ENCODE results near the gene CEP19. TPM values are rescaled to one million over a fixed set of nuclear protein-coding genes. Genes with fewer than 3 reads are reported as not detected.
"Not testable (repeated sequence)": the region's sequence is repeated elsewhere in the genome, so short reads cannot be mapped to it uniquely, and the experiment has no call there.

The CEP19 gene
- total RNA-seq, 2 experiments from 2014 or later = 4.1 to 5.4 TPM

DNA sequence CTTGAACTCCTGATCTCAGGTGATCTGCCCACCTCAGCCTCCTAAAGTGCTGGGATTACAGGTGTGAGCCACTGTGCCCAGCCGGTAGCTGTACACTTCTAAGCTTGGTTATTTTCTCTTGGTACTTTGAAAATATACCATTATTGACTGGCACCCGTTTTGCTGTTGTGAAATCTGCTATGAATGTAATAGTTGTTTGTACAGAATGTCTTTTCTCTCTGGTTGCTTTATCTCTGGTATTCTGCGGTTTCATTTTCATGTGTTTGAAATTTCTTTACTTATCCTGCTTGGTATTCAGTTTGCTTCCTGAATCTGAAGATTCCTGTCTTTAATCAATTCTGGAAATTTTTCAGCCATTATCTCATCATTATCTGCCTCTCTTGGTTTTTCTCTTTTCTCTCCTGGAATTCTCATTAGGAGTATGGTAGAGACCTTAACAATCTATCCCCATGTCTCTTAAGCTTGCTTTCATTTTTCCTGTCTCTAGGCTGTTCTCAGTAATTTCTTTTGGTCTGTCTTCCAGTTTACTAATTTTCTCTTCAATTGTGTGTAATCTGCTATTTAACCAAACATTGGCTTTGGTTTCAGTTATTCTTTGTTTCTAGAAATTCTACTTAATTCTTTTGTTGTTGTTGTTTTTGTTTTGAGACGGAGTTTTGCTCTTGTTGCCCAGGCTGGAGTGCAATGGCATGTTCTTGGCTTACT, 24.8 kb upstream of the CEP19 start:
- DNase-seq = no peak
- Mint-ChIP-seq H3K36me3 (peaks cover 38% of the 10 kb centered on the region), H3K9me3 (ENCODE audit: low read depth) (no peaks in the 10 kb centered on the region), H3K27ac (no peak overlapping the region), H3K4me3 (no peak overlapping the region), H3K4me1 (peaks cover 20% of the 10 kb centered on the region), H3K27me3 (no peaks in the 10 kb centered on the region)
- no peak for ATAC-seq
- CTCF ChIA-PET = interaction anchor here (1.3 kb wide), 1 partner anchor 21 kb away, joined by 3 read pairs; no protein-coding TSS in a partner anchor

- peaks cover 34% of the 10 kb centered on the region for H3K36me3 Mint-ChIP-seq
- H3K27me3 Mint-ChIP-seq = no peaks in the 10 kb centered on the region
- CTCF ChIA-PET = interaction anchor here (1.3 kb wide), 1 partner anchor 20 kb away, joined by 3 read pairs; no protein-coding TSS in a partner anchor
- peaks cover 10% of the 10 kb centered on the region for H3K4me1 Mint-ChIP-seq
- H3K9me3 Mint-ChIP-seq (ENCODE audit: low read depth) = no peaks in the 10 kb centered on the region
- H3K27ac Mint-ChIP-seq = no peak overlapping the region
- no peak for ATAC-seq
- no peak for DNase-seq
- H3K4me3 Mint-ChIP-seq = no peak overlapping the region
These were observed 23.7 kb upstream of the CEP19 start for GRCh38 chr3:196735751-196736150.

DNA sequence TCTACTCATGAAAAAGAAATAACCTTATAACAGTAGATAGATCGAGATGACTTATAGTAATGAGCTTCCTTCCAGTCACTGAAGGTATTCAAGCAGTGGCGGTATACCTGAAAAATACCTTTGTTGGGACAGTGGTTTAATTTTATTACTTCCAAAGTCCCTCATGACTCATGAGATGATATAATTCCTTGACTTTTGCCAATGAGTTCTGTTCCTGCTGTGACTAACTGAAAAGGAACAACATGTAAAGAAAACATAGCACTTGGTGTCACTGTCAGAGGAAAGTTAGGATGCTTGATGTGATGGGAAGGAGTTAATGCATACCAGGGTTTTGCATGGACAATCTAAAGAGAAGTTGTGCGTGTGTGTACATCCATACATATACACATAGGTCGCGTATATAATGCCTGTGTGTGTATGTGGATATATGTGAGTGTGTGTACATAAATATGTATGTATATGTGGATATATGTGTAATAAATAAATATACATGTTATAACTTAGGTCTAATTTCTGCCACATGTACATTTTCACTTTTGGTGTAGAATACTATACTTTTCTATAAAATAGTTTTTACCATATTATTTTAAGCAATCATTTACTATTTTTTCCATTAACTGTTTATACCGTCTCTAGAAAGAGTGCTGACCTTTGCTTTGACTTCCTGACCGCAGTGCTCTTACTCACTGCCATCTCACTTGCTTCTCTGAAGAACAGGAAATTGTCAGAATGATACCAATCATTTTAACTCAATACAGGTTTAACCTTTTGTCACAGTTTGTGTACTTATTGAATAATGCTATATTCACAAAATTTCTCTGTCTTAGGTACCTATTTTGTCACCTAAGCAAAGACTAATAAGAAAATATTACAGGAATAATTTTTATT, 15.0 kb upstream of the CEP19 start:
- CTCF ChIA-PET = no interaction called here
- peak overlapping the region; percentile 49 for H3K27ac Mint-ChIP-seq
- H3K4me1 Mint-ChIP-seq = peaks cover 30% of the 10 kb centered on the region
- peaks cover 54% of the 10 kb centered on the region for H3K36me3 Mint-ChIP-seq
- no peaks in the 10 kb centered on the region for H3K27me3 Mint-ChIP-seq
- H3K4me3 Mint-ChIP-seq = no peak overlapping the region
- ATAC-seq = peak; percentile 99
- H3K9me3 Mint-ChIP-seq (ENCODE audit: low read depth) = peaks cover 2% of the 10 kb centered on the region
- DNase-seq = peak; percentile 69

- Mint-ChIP-seq H3K9me3 (ENCODE audit: low read depth) (peaks cover 8% of the 10 kb centered on the region), H3K27me3 (no peaks in the 10 kb centered on the region), H3K4me1 (peaks cover 8% of the 10 kb centered on the region), H3K27ac (no peak overlapping the region), H3K4me3 (no peak overlapping the region), H3K36me3 (peaks cover 65% of the 10 kb centered on the region)
- no peak for DNase-seq
- CTCF ChIA-PET = interaction anchor here (0.9 to 1.3 kb wide), 2 partner anchors 19 to 152 kb away, joined by 3 read pairs; partner anchors contain the start of gene PAK2
- no peak for ATAC-seq
These were observed 9.0 kb upstream of the CEP19 start for GRCh38 chr3:196721097-196721496.

GRCh38 chr3:196717162-196717561, 5.1 kb upstream of the CEP19 start:
- ATAC-seq; H3K9me3 Mint-ChIP-seq (ENCODE audit: low read depth); H3K27me3 Mint-ChIP-seq; H3K4me3 Mint-ChIP-seq; H3K27ac Mint-ChIP-seq; DNase-seq: not testable (repeated sequence)
- Mint-ChIP-seq H3K4me1 (peaks cover 26% of the 10 kb centered on the region), H3K36me3 (peaks cover 48% of the 10 kb centered on the region)
- CTCF ChIA-PET = interaction anchor here (0.9 kb wide), 1 partner anchor 188 kb away, joined by 3 read pairs; no protein-coding TSS in a partner anchor

- peak; percentile 67 for ATAC-seq
- no peaks in the 10 kb centered on the region for H3K27me3 Mint-ChIP-seq
- no peaks in the 10 kb centered on the region for H3K9me3 Mint-ChIP-seq (ENCODE audit: low read depth)
- H3K4me1 Mint-ChIP-seq = peaks cover 43% of the 10 kb centered on the region
- no peak for DNase-seq
- peak overlapping the region; percentile 90 for H3K4me3 Mint-ChIP-seq
- H3K36me3 Mint-ChIP-seq = peaks cover 13% of the 10 kb centered on the region
- peak overlapping the region; percentile 82 for H3K27ac Mint-ChIP-seq
- CTCF ChIA-PET = interaction anchor here (0.6 to 2.1 kb wide), 9 partner anchors 17 to 257 kb away, joined by 3 to 11 read pairs (median 4); partner anchors contain the start of gene SENP5
These were observed 714 bp upstream of the CEP19 start for GRCh38 chr3:196712514-196713413.

DNA sequence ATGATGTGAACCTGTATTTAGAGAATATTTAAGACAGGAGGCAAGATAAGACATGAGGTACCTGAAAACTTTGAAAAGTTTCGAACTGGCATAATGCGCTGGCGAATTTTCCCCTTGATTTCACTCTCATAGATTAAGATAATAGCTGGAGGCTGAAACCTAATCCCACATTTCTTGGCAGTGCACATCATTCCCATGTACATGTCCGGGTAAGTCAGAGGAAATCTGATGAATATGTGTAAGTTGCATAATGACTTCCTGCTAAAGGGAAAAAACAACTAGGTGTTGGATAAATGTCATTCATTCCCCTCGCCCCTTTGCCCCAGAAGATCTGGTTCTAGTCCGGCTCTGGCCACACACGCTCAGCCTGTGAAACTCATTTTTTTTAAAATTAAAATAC, 3.6 kb downstream of the CEP19 start:
- ATAC-seq (no peak), DNase-seq (no peak)
- Mint-ChIP-seq H3K27ac (no peak overlapping the region), H3K4me1 (peaks cover 23% of the 10 kb centered on the region), H3K36me3 (peaks cover 4% of the 10 kb centered on the region), H3K4me3 (no peak overlapping the region), H3K27me3 (no peaks in the 10 kb centered on the region), H3K9me3 (ENCODE audit: low read depth) (no peaks in the 10 kb centered on the region)
- CTCF ChIA-PET = interaction anchor here (0.6 to 2.2 kb wide), 4 partner anchors 100 to 261 kb away, joined by 3 to 7 read pairs (median 4); no protein-coding TSS in a partner anchor

- H3K27me3 Mint-ChIP-seq = no peaks in the 10 kb centered on the region
- DNase-seq = no peak
- H3K27ac Mint-ChIP-seq = no peak overlapping the region
- no peak overlapping the region for H3K4me3 Mint-ChIP-seq
- no peaks in the 10 kb centered on the region for H3K9me3 Mint-ChIP-seq (ENCODE audit: low read depth)
- CTCF ChIA-PET = interaction anchor here (0.5 to 1.3 kb wide), 6 partner anchors 11 to 262 kb away, joined by 3 to 4 read pairs (median 3); no protein-coding TSS in a partner anchor
- H3K36me3 Mint-ChIP-seq = peaks cover 2% of the 10 kb centered on the region
- H3K4me1 Mint-ChIP-seq = peaks cover 17% of the 10 kb centered on the region
- ATAC-seq = no peak
These were observed 4.5 kb downstream of the CEP19 start for GRCh38 chr3:196707566-196707965.

DNA sequence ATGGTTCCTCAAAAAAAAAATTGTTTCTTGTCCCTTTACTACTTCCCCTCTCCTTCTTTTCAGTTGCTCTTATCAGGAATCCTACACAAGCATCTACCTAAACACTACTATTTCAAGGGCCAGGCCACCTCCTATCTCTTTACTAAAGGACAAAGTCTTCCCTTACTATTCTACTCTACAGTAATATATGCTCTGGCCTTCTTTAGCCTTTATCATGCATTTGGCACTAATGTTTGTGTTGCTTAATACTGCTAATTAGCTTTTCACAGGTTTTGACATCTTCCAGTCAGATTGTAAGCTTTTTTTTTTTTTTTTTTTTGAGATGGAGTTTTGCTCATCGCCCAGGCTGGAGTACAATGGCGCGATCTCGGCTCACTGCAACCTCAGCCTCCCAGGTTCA, 5.3 kb downstream of the CEP19 start:
- no peaks in the 10 kb centered on the region for H3K9me3 Mint-ChIP-seq (ENCODE audit: low read depth)
- CTCF ChIA-PET = interaction anchor here (0.6 to 1.1 kb wide), 4 partner anchors 12 to 97 kb away, joined by 3 to 4 read pairs (median 3); no protein-coding TSS in a partner anchor
- no peaks in the 10 kb centered on the region for H3K27me3 Mint-ChIP-seq
- no peak overlapping the region for H3K27ac Mint-ChIP-seq
- H3K4me1 Mint-ChIP-seq = peaks cover 16% of the 10 kb centered on the region
- no peak for ATAC-seq
- no peak overlapping the region for H3K4me3 Mint-ChIP-seq
- no peak for DNase-seq
- H3K36me3 Mint-ChIP-seq = peaks cover 2% of the 10 kb centered on the region

DNA sequence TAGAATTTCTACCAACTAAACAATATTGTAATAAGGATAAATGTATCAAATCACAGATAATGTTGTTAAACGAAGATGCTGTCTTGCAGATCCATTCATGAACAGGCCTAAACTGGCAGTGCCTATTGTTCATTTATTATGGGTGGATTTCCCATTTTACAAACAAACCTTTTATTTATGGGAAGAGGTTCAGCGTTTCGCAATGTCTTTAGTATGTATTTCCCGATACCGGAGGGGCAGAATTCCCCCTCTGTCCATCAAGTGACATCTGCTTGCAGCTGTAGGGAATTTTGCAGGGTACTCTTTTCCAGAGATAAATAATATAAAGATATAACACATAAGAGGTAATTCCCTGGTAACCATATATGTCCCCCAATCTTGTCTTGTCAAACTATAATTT, 5.7 kb downstream of the CEP19 start:
- Mint-ChIP-seq H3K4me3 (no peak overlapping the region), H3K27ac (no peak overlapping the region), H3K9me3 (ENCODE audit: low read depth) (no peaks in the 10 kb centered on the region), H3K4me1 (peaks cover 12% of the 10 kb centered on the region), H3K36me3 (peaks cover 2% of the 10 kb centered on the region), H3K27me3 (no peaks in the 10 kb centered on the region)
- ATAC-seq (no peak), DNase-seq (no peak)
- CTCF ChIA-PET = interaction anchor here (0.6 kb wide), 1 partner anchor 25 kb away, joined by 3 read pairs; no protein-coding TSS in a partner anchor

DNA sequence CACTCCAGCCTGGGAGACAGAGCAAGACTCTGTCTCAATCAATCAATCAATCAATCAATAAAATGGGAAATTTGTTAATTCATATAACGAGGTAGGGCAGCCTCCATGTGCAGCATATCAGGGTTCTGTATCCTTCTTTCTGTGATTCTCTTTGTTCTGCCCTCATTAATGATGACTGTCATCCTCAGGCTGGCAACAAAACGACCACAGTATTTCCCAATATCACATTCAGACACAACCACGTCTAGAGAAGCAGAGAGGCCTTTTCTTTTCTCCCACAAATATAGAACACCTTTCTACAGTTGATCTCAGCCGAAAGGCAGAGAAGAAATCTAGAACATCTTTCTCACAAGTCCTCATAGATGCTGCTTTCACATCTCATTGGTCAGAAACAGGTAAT, 11.2 kb downstream of the CEP19 start:
- CTCF ChIA-PET = no interaction called here
- Mint-ChIP-seq H3K4me1 (no peaks in the 10 kb centered on the region), H3K27ac (no peak overlapping the region)

DNA sequence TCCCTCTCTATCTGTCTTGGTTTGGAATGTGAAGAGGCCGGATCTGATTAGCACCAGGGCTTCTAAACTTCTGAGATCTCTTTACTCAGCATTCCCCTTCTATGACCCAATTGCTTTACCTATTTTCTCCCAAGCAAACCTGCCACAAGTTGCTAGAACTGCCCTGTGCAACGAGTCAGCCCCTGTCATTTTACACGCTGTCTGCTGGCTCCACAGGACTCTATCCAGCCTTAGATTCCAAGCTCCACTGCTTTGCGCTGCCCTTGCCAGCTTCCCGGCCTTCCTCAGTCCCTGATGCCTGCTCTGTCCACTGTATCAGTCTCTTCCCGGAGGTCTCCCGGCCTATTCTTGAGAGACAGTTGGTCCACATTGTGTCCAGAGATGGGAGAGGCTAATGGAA, 12.3 kb downstream of the CEP19 start:
- no peak for ATAC-seq
- no peaks in the 10 kb centered on the region for H3K27me3 Mint-ChIP-seq
- H3K9me3 Mint-ChIP-seq (ENCODE audit: low read depth) = peaks cover 2% of the 10 kb centered on the region
- CTCF ChIA-PET = no interaction called here
- no peak for DNase-seq
- H3K4me1 Mint-ChIP-seq = no peaks in the 10 kb centered on the region
- no peak overlapping the region for H3K27ac Mint-ChIP-seq
- H3K36me3 Mint-ChIP-seq = no peaks in the 10 kb centered on the region
- no peak overlapping the region for H3K4me3 Mint-ChIP-seq

More for the DNA sequence above, 11.2 kb downstream of the CEP19 start:
- Mint-ChIP-seq H3K9me3 (ENCODE audit: low read depth) (peaks cover 2% of the 10 kb centered on the region), H3K27me3 (no peaks in the 10 kb centered on the region), H3K4me3 (no peak overlapping the region), H3K36me3 (no peaks in the 10 kb centered on the region)
- DNase-seq = no peak
- no peak for ATAC-seq
